GM21367 (cell line): Measurements from ENCODE around the gene FREM1.

Source experiments
- ATAC-seq: cut with Tn5 transposase; IDR thresholded peaks from one replicate; pipeline ENCODE4 v1.9.1; 2021; ENCODE audit not compliant: unreplicated experiment

The FREM1 gene

GRCh38 chr9:14870090-14870489 is 40.1 kb downstream of the FREM1 start:
- no peak for ATAC-seq

GRCh38 chr9:14869671-14870070 is 40.6 kb downstream of the FREM1 start:
- no peak for ATAC-seq

GRCh38 chr9:14868772-14869583 is 41.2 kb downstream of the FREM1 start:
- no peak for ATAC-seq

GRCh38 chr9:14868418-14868771 is 41.8 kb downstream of the FREM1 start:
- ATAC-seq: no peak

GRCh38 chr9:14866200-14866749 is 44.0 kb downstream of the FREM1 start:
- no peak for ATAC-seq

- ATAC-seq: no peak
Observed at GRCh38 chr9:14864309-14864708, 45.9 kb downstream of the FREM1 start.

- ATAC-seq: no peak
Observed at GRCh38 chr9:14863402-14863801, 46.8 kb downstream of the FREM1 start.

- no peak for ATAC-seq
Observed at GRCh38 chr9:14857449-14858305, 52.6 kb downstream of the FREM1 start.

GRCh38 chr9:14849851-14850250 is 60.4 kb downstream of the FREM1 start:
- no peak for ATAC-seq

- ATAC-seq: no peak
Observed at GRCh38 chr9:14849296-14849695, 60.9 kb downstream of the FREM1 start.

- ATAC-seq: peak; percentile 99
Observed at GRCh38 chr9:14846871-14847311, 63.3 kb downstream of the FREM1 start.

GRCh38 chr9:14843163-14843562 is 67.1 kb downstream of the FREM1 start:
- no peak for ATAC-seq

- no peak for ATAC-seq
Observed at GRCh38 chr9:14842269-14842668, 68.0 kb downstream of the FREM1 start.

GRCh38 chr9:14838701-14839100 is 71.5 kb downstream of the FREM1 start:
- ATAC-seq: no peak

GRCh38 chr9:14836885-14837284 is 73.3 kb downstream of the FREM1 start:
- no peak for ATAC-seq

- ATAC-seq: no peak
Observed at GRCh38 chr9:14831661-14832060, 78.6 kb downstream of the FREM1 start.

- no peak for ATAC-seq
Observed at GRCh38 chr9:14831074-14831473, 79.2 kb downstream of the FREM1 start.

GRCh38 chr9:14830057-14830456 is 80.2 kb downstream of the FREM1 start:
- ATAC-seq: no peak

GRCh38 chr9:14829204-14829603 is 81.0 kb downstream of the FREM1 start:
- ATAC-seq: no peak

GRCh38 chr9:14827805-14828204 is 82.4 kb downstream of the FREM1 start:
- no peak for ATAC-seq

GRCh38 chr9:14824481-14824880 is 85.7 kb downstream of the FREM1 start:
- no peak for ATAC-seq

- ATAC-seq: no peak
Observed at GRCh38 chr9:14823800-14824199, 86.4 kb downstream of the FREM1 start.
